Retinal pigment epithelial cell (primary cell): ENCODE results near the gene METTL8.

ENCODE experiments used
- DNase-seq: peaks from one replicate; pipeline ENCODE4 v3.0.0-alpha.2; 2010; ENCODE audit warnings: low read depth
- H3K4me3 ChIP-seq: 2 replicates; pipeline ENCODE4 v1.5.1; 2011; ENCODE audit warnings: mild to moderate bottlenecking, low read length, control low read depth, moderate library complexity
- TF ChIP-seq, protein P1 (sequence below): conservative IDR thresholded peaks from 2 replicates; pipeline ENCODE4 v1.5.1; 2011; ENCODE audit warnings: low read depth, low read length, control low read depth, inconsistent platforms

METTL8 gene

GRCh38 chr2:171289991-171290390 is 143.8 kb downstream of the METTL8 start:
- TF ChIP-seq, protein P1, sequence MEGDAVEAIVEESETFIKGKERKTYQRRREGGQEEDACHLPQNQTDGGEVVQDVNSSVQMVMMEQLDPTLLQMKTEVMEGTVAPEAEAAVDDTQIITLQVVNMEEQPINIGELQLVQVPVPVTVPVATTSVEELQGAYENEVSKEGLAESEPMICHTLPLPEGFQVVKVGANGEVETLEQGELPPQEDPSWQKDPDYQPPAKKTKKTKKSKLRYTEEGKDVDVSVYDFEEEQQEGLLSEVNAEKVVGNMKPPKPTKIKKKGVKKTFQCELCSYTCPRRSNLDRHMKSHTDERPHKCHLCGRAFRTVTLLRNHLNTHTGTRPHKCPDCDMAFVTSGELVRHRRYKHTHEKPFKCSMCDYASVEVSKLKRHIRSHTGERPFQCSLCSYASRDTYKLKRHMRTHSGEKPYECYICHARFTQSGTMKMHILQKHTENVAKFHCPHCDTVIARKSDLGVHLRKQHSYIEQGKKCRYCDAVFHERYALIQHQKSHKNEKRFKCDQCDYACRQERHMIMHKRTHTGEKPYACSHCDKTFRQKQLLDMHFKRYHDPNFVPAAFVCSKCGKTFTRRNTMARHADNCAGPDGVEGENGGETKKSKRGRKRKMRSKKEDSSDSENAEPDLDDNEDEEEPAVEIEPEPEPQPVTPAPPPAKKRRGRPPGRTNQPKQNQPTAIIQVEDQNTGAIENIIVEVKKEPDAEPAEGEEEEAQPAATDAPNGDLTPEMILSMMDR: no peak

DNA sequence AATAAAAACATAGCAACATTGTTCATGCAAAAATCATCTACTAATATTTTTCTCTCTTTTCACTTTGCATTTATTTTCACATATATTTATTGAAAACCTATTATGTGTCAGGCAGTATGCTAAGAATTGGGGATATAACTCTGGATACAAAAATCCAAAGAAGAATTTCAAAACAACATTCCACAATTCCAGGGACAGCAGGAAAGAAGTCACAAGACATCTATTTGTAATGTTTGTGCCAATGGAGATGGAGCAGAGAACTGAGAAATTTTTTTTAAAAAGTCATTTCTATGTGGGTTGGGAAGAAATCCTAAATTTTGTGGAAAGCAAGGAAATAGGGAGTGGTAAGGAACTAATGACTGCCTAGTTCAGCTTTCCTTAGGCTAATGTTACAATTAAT is 144.5 kb downstream of the METTL8 start:
- no peak for DNase-seq
- H3K4me3 ChIP-seq: no peak overlapping the region
- TF ChIP-seq, protein P1: no peak

More at GRCh38 chr2:171289991-171290390, 143.8 kb downstream of the METTL8 start:
- DNase-seq: no peak
- H3K4me3 ChIP-seq: no peak overlapping the region

GRCh38 chr2:171287611-171288010 is 146.2 kb downstream of the METTL8 start:
- TF ChIP-seq, protein P1: no peak
- DNase-seq: no peak

GRCh38 chr2:171287036-171287571 is 146.7 kb downstream of the METTL8 start:
- no peak for DNase-seq
- no peak overlapping the region for H3K4me3 ChIP-seq
- TF ChIP-seq, protein P1: no peak

More at GRCh38 chr2:171287611-171288010, 146.2 kb downstream of the METTL8 start:
- H3K4me3 ChIP-seq: no peak overlapping the region

- TF ChIP-seq, protein P1: no peak
- DNase-seq: no peak
- no peak overlapping the region for H3K4me3 ChIP-seq
Measured at GRCh38 chr2:171281110-171281509, 152.7 kb downstream of the METTL8 start.

DNA sequence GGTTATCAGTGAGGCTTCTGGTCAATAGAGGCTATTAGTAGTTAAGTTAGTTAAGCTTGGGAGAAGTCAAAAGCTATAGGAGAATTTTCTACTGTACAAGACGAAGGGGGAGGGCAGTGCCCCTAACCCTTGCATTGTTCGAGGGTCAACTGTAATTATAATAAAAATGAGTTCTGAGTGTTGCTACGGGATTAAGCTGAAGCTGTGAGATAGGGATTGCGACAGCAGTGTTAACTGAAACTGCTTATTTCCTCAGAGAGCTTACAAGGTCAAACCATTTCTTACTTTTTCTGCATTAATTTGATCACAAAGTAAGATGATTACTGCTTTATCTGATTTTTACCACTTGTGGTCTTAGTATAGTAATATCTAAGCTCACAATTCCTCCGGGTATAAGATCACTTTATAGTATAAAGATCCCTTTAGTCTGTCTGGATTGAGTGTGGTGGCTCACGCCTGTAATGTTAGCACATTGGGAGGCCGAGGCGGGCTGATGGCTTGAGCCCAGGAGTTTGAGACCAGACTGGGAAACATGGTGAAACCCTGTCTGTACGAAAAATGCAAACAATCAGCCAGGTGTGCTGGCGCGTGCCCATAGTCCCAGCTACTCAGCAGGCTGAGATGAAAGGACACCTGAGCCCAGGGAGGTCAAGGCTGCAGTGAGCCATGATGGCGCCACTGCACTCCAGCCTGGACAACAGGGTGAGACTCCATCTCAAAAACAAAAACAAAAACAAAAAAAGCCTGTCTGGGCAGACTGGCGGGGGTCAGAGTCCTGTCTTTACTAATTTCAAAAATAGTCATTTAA is 153.6 kb downstream of the METTL8 start:
- TF ChIP-seq, protein P1: no peak
- peak; percentile 77 for DNase-seq
- H3K4me3 ChIP-seq: no peak overlapping the region

- TF ChIP-seq, protein P1: no peak
Measured at GRCh38 chr2:171274757-171275156, 159.0 kb downstream of the METTL8 start.

More at GRCh38 chr2:171274757-171275156, 159.0 kb downstream of the METTL8 start:
- no peak overlapping the region for H3K4me3 ChIP-seq
- no peak for DNase-seq
